ENCODE measurements around the gene TUT1.

The TUT1 gene

DNA sequence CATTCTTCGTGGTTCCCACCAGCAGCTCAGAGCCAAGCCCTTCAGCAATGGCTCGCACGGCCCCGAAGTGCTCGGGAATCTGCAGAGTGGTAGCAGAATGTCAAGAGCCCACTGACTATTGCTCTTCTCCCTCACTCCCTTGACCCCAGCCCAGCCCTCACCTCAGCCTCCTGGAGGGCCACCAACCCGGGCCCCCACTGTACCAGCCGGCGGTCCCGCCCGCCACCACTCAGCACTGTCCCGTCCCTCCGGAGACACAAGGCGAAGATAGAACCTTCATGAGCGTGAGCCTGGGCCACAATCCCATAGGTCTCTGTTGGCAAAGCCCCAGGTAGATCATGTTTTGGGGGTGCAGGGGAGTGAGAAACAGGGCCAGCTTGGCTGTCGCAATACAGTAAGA, 14.6 kb upstream of the TUT1 start:
- no peak overlapping the region for H3K27ac ChIP-seq
- H3K36me3 ChIP-seq (ENCODE audit: insufficient read depth) = no peaks in the 10 kb centered on the region
- no peak overlapping the region for H3K4me3 ChIP-seq (IDR thresholded peaks at IDR 0.05; ENCODE audit: insufficient read depth, low read depth, low read length)
- no peak overlapping the region for H3K4me2 ChIP-seq
- no peaks in the 10 kb centered on the region for H4K20me1 ChIP-seq (ENCODE audit: insufficient read depth)
- TF ChIP-seq, protein P1, sequence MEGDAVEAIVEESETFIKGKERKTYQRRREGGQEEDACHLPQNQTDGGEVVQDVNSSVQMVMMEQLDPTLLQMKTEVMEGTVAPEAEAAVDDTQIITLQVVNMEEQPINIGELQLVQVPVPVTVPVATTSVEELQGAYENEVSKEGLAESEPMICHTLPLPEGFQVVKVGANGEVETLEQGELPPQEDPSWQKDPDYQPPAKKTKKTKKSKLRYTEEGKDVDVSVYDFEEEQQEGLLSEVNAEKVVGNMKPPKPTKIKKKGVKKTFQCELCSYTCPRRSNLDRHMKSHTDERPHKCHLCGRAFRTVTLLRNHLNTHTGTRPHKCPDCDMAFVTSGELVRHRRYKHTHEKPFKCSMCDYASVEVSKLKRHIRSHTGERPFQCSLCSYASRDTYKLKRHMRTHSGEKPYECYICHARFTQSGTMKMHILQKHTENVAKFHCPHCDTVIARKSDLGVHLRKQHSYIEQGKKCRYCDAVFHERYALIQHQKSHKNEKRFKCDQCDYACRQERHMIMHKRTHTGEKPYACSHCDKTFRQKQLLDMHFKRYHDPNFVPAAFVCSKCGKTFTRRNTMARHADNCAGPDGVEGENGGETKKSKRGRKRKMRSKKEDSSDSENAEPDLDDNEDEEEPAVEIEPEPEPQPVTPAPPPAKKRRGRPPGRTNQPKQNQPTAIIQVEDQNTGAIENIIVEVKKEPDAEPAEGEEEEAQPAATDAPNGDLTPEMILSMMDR (conservative IDR thresholded peaks at IDR 0.05; ENCODE audit: low read depth, low read length) = no peak
- no peaks in the 10 kb centered on the region for H3K27me3 ChIP-seq (ENCODE audit: insufficient read depth, low read depth)
- H3K9ac ChIP-seq = no peak overlapping the region
- H2AFZ ChIP-seq (ENCODE audit: low read depth) = no peak overlapping the region
- peaks cover 6% of the 10 kb centered on the region for H3K79me2 ChIP-seq (ENCODE audit: insufficient read depth, low read depth)
- H3K4me1 ChIP-seq (ENCODE audit: low read depth, poor library complexity, severe bottlenecking) = peaks cover 14% of the 10 kb centered on the region

DNA sequence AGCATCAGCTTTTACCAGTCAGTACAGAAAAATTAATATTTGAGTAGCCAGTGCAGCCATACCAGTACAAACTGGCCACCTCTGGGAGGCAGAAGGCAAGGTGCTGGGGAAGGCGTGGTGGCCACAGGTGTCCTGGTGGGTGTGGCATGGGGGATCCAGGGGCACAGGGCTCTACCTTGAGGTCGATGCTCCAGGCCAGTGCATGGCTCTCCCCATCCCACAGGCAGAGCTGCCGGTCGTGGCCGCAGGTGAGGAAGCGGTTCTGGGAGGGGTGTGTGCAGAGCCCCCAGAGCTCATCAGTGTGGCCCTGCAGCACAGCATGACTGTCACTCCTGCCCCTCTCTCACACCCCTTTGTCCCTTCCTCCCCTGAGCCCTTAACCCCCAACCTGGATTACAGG, 14.1 kb upstream of the TUT1 start:
- peaks cover 10% of the 10 kb centered on the region for H3K79me2 ChIP-seq (ENCODE audit: insufficient read depth, low read depth)
- H4K20me1 ChIP-seq (ENCODE audit: insufficient read depth) = no peaks in the 10 kb centered on the region
- no peak overlapping the region for H2AFZ ChIP-seq (ENCODE audit: low read depth)
- H3K9ac ChIP-seq = no peak overlapping the region
- H3K27me3 ChIP-seq (ENCODE audit: insufficient read depth, low read depth) = no peaks in the 10 kb centered on the region
- H3K36me3 ChIP-seq (ENCODE audit: insufficient read depth) = no peaks in the 10 kb centered on the region
- TF ChIP-seq, protein P1 (conservative IDR thresholded peaks at IDR 0.05; ENCODE audit: low read depth, low read length) = no peak
- peaks cover 10% of the 10 kb centered on the region for H3K4me1 ChIP-seq (ENCODE audit: low read depth, poor library complexity, severe bottlenecking)
- H3K27ac ChIP-seq = no peak overlapping the region
- H3K4me2 ChIP-seq = no peak overlapping the region
- no peak overlapping the region for H3K4me3 ChIP-seq (IDR thresholded peaks at IDR 0.05; ENCODE audit: insufficient read depth, low read depth, low read length)

DNA sequence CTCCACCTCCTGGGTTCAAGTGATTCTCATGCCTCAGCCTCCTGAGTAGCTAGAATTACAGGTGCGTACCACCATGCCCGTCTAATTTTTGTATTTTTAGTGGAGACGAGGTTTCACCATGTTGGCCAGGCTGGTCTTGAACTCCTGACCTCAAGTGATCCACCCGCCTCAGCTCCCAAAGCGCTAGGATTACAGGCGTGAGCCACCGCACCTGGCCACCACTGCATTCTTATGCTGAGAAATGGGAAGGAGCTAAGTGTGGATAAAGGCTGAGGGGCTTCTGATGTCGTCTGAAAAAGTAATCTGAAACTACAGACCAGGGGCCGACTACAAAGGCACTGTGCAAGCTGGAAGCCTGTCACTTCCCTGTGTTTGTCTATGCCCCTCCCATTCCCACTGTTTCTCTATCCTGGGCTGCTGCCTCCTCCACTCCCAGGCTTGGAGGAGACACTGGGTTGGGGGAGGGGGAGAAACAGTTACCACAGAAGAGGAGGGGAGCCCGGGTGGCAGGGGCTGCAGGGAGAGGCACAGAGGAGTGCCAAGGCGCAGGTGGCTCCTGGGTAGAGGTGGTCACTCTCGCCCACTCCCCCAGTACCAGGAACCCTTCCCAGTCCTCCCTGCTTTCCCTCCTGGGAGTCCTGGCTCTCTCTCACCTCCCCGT, 13.3 kb upstream of the TUT1 start:
- TF ChIP-seq, protein P1 (conservative IDR thresholded peaks at IDR 0.05; ENCODE audit: low read depth, low read length) = no peak
- Histone ChIP-seq H3K9ac (no peak overlapping the region), H3K79me2 (ENCODE audit: insufficient read depth, low read depth) (peaks cover 19% of the 10 kb centered on the region), H2AFZ (ENCODE audit: low read depth) (no peak overlapping the region), H4K20me1 (ENCODE audit: insufficient read depth) (no peaks in the 10 kb centered on the region), H3K27me3 (ENCODE audit: insufficient read depth, low read depth) (no peaks in the 10 kb centered on the region), H3K4me2 (no peak overlapping the region), H3K27ac (no peak overlapping the region), H3K4me3 (IDR thresholded peaks at IDR 0.05; ENCODE audit: insufficient read depth, low read depth, low read length) (no peak overlapping the region), H3K36me3 (ENCODE audit: insufficient read depth) (no peaks in the 10 kb centered on the region), H3K4me1 (ENCODE audit: low read depth, poor library complexity, severe bottlenecking) (peaks cover 17% of the 10 kb centered on the region)

DNA sequence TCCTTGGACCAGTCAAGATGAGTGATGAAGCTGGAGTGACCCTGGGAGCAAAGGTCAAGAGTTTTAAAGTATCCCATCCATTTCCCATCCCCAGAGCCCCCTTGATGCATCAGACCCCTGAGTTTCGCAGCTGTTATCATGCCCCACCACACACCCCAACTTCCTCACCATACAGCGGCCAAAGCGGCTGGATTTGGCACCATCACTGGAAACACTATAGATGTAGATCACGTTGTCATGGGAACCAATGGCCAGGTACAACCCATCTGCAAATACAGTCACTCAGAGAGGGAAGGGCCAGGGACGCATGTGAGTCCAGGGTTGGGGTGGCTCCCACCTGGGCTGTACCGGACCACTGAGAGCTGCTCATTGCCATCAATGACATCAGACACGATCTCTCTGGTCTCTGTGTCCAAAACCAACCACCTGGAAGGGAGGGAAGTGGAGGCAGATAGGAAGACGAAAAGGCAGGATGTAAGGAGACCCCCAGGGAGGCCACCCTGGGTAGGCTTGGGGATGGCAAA, 12.5 kb upstream of the TUT1 start:
- peaks cover 25% of the 10 kb centered on the region for H3K4me1 ChIP-seq (ENCODE audit: low read depth, poor library complexity, severe bottlenecking)
- H3K9ac ChIP-seq = no peak overlapping the region
- H2AFZ ChIP-seq (ENCODE audit: low read depth) = no peak overlapping the region
- H3K4me3 ChIP-seq (IDR thresholded peaks at IDR 0.05; ENCODE audit: insufficient read depth, low read depth, low read length) = no peak overlapping the region
- no peak overlapping the region for H3K27ac ChIP-seq
- H3K27me3 ChIP-seq (ENCODE audit: insufficient read depth, low read depth) = no peaks in the 10 kb centered on the region
- TF ChIP-seq, protein P1 (conservative IDR thresholded peaks at IDR 0.05; ENCODE audit: low read depth, low read length) = no peak
- H3K79me2 ChIP-seq (ENCODE audit: insufficient read depth, low read depth) = peaks cover 27% of the 10 kb centered on the region
- no peaks in the 10 kb centered on the region for H4K20me1 ChIP-seq (ENCODE audit: insufficient read depth)
- H3K4me2 ChIP-seq = no peak overlapping the region
- no peaks in the 10 kb centered on the region for H3K36me3 ChIP-seq (ENCODE audit: insufficient read depth)

All from KMS-11 (cell line).